Measurements from ENCODE around the gene POU1F1.
A peak's percentile ranks its signal among the peaks of the same experiment; 100 is the strongest.
"Not testable (repeated sequence)": the region's sequence is repeated elsewhere in the genome, so short reads cannot be mapped to it uniquely, and the experiment has no call there.

The POU1F1 gene

GRCh38 chr3:87276484-87276883 lies at the start of gene POU1F1:
TSS of gene POU1F1 (minus strand) at chr3:87276584. CDS start at chr3:87276462, 122 bp downstream.
- DNase-seq = no peak

- DNase-seq = no peak
Measured at GRCh38 chr3:87324609-87325008, 48.2 kb upstream of the POU1F1 start.

DNA sequence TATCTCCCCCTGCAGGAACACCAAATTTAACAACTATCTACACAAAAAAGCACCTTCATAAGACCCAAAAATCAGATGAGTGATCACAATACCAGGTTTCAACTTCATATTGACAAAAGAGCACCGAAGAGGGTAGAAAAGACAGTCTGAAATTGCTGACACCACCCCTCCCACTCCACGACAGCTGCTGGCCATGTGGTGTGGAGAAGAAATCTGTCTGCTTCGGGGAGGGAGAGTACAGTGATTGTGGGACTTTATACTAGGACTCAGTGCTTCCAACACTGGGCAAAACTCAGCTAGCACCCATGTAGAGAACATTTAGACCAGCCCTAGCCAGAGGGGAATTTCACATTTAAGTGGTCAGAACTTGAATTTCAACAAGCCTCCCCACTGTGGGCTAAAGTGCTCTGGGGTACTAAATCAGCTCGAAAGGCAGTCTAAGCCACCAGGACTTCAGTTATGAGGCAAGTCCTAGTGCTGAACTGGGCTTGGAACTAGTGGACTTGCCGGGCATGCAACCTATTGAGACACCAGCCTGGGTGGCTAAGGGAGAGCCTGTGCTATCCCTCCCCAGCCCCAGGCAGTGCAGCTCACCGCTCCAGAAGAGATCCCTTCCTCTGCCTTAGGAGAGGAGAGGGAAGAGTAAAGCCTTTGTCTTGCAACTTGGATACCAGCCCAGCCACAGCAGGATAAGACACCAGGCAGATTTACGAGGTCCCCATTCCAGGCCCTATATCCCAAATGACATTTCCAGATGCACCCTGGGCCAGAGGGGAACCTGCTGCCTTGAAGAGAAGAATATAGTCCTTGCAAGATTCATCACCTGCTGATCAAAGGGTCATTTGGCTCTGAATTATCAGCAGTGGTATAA lies 44.6 kb upstream of the POU1F1 start:
- DNase-seq = no peak

- DNase-seq = no peak
Measured at GRCh38 chr3:87318617-87319021, 42.2 kb upstream of the POU1F1 start.

GRCh38 chr3:87317779-87318178 lies 41.4 kb upstream of the POU1F1 start:
- DNase-seq = no peak

- no peak for DNase-seq
Measured at GRCh38 chr3:87313641-87314040, 37.3 kb upstream of the POU1F1 start.

GRCh38 chr3:87311309-87311708 lies 34.9 kb upstream of the POU1F1 start:
- DNase-seq = no peak

DNA sequence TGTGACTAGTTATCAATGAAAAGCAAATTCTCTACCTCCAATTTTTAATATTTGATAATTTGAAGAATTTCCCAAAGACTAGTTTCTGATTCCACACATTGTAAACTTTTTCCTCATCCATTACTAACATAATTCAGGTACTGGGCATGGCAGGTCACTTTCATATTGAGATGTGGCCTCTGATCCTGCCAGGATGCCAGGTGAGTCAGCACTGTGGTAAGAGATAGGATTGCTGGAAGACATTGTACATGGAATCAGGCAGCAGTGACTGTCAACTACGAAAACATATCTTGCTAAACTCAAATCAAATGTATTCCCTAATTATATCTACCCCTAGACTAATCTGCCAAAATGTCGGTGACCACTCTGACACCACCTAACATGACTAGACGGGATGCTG lies 33.2 kb upstream of the POU1F1 start:
- DNase-seq = no peak

- DNase-seq = no peak
Measured at GRCh38 chr3:87307805-87308204, 31.4 kb upstream of the POU1F1 start.

DNA sequence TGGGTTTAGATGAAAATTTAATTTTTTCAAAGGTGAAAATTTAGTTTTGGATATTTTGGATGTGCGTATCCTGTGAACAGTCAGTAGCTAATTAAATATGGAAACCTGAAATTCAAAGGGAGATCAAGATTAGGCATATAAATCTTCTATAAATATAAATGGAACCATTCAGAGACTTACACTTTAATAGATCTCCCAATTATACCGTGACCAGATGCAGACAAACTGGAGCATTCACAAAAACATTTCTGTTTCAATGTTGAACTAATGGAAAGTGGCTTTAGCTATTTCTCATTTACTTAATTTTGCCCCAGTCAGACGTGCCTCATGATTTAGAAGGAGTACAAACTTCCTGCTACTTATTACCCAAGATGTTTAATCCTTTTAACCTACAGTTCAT lies 29.1 kb upstream of the POU1F1 start:
- no peak for DNase-seq

DNA sequence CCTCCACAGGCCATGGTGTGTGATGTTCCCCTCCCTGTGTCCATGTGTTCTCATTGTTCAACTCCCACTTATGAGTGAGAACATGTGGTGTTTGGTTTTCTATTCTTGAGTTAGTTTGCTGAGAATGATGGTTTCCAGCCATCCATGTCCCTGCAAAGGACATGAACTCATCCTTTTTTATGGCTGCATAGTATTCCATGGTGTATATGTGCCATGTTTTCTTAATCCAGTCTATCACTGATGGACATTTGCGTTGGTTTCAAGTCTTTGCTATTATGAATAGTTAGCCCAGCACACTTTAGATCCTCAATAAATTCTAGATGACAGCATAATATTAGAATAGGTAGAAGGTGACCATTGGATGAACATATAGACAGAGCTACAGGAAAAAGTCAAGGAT lies 28.6 kb upstream of the POU1F1 start:
- DNase-seq = not testable (repeated sequence)

DNA sequence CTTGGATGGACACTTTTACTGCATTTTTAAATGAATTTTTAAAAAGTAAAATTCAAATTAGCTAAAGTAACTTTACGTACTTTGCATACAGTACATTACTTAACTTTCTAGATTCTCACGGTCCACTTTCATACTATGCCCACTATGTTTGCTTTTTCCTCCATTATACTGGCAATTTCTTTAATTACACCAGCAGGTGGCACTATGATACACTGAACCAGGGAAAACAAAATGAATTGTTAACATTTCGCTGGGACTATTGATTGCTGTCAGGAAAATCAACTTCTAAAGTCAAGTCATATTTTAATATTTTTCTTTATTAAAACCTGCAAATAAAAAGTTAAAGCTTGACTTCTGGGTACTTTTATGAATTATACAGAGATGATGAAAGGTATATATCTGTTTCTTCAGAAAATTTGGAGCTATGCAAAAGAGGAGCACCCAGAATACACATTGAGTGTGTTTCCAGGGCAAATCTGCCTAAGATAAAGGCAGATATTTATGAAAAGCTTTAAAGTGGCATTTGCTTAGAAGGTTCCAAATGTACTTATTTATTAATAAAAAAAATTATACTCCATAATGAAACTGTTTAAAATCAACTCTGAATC lies 21.8 kb upstream of the POU1F1 start:
- peak; percentile 34 for DNase-seq

DNA sequence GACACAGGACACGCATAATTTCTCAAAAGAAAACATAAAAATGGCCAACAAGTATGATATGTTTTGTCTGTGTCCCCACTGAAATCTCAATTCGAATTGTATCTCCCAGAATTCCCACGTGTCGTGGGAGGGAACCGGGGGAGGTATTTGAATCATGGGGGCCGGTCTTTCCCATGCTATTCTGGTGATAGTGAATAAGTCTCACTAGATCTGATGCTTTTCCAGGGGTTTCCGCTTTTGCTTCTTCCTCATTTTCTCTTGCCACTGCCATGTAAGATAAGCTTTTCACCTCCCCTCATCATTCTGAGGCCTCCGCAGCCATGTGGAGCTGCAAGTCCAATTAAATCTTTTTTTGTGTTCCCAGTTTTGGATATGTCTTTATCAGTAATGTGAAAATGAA lies 12.1 kb upstream of the POU1F1 start:
- no peak for DNase-seq

GRCh38 chr3:87287011-87287410 lies 10.6 kb upstream of the POU1F1 start:
- no peak for DNase-seq

GRCh38 chr3:87272718-87273341 lies 3.6 kb downstream of the POU1F1 start:
- no peak for DNase-seq

GRCh38 chr3:87270908-87271700 lies 5.3 kb downstream of the POU1F1 start:
- DNase-seq = peak; percentile 5

DNA sequence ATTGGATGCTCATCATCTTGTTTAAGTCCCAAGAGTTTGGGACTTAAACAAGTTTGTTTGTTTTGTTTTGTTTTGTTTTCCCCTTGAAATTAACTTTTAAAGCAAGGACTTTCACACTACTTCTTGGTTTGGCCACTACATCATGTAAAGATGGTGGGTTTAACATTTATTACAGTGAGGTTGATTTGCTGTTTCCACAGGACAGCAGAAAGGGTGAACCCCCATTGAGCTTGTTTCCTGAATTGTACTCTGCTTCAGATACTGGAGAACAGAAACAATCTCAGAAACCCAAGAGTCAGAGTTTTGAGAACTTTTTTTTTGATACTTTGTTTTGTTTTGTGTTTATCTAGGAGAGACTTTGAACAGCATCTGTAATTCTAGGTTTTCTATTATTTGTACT lies 6.7 kb downstream of the POU1F1 start:
- no peak for DNase-seq

- DNase-seq = no peak
Measured at GRCh38 chr3:87268646-87269211, 7.7 kb downstream of the POU1F1 start.

DNA sequence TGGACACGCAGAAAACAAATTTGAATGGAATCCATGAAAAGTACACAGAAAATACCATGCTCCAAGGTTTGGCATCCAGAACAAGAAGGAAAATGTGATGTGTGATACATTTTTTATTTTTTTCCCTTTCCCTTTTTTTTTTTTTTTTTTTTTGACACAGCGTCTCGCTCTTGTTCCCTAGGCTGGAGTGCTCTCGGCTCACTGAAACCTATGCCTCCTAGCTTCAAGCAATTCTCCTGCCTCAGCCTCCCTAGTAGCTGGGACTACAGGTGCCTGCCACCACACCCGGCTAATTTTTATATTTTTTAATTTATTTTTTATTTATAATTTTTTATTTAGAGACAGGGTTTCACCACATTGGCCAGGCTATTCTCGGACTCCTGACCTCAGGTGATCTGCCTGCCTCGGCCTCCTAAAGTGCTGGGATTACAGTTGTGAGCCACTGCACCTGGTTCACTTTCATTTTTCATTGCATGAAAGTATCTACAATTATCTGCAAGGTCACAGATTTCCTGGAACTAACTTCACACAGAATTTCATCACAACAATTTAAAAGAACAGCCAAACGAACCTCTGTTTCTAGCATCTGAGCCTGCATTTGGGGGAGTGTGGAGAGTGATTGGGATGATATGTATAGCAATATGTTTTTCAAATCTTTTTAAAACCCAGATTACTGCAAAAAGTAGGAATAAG lies 8.3 kb downstream of the POU1F1 start:
- no peak for DNase-seq

- no peak for DNase-seq
Measured at GRCh38 chr3:87261925-87262324, 14.5 kb downstream of the POU1F1 start.

DNA sequence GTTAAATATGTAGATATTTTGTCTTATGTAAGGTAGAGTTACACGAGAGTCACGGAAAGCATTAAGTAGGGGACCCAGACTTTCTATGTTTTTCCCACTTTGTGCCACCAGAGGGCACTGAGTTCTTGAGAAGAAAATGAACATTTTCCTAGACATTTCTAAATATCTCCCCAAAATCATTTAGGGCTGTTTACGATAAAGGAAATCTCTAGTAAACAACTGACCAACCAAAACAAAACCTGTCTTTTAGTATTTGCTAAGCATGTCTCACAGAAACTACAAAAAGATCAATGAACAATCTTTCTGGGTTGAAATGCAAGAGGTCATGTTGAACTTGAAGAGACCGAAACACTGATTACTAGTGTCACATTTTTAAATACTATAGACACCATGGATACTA lies 16.1 kb downstream of the POU1F1 start:
- peak; percentile 47 for DNase-seq

DNA sequence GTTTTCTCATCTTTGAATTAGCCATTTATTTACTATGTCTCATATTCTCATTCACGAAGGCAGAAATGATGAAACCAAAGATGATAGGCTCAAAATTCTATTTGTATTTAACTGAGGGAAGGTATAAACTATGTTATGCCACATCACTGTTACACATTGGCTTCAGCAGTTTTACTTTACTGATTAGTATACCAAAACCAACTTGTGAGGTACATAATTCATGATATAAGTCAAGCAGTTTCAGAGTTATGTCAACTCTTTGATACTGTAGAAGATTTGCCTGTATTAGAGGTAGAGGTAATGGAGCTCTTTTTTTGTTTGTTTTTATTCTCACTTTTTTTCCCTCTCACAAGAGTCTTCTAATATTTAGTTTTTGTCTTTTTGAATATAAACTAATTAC lies 26.4 kb downstream of the POU1F1 start:
- no peak for DNase-seq
